Thyroid gland (tissue), 4 donors: ENCODE results near the gene ANKRD28. TPM values are rescaled to one million over a fixed set of nuclear protein-coding genes. Genes with fewer than 3 reads are reported as not detected.

Source experiments
- DNase-seq, 2 donors: peaks; one replicate each; pipeline ENCODE4 v3.0.0-alpha.2; 2019
- H3K27ac ChIP-seq, 3 donors: fragments of 200-600 bp; sonication (generic); 1 replicate in 2 of 3; 2 replicates in 1 of 3; pipeline ENCODE4 v1.5.1; 2016 to 2019; ENCODE audit warnings: mild to moderate bottlenecking in 1 of 3, moderate library complexity in 1 of 3
- H3K27me3 ChIP-seq: fragments of 200-600 bp; sonication (generic); one replicate; pipeline ENCODE4 v1.5.1; 2019
- H3K36me3 ChIP-seq, 2 donors: fragments of 200-600 bp; sonication (generic); one replicate each; pipeline ENCODE4 v1.5.1; 2016 to 2019
- H3K4me1 ChIP-seq, 2 donors: fragments of 200-600 bp; sonication (generic); one replicate each; pipeline ENCODE4 v1.5.1; 2017 to 2019
- H3K4me3 ChIP-seq, 3 donors: fragments of 200-600 bp; sonication (generic); replicated peaks in 1 of 3; 1 replicate in 2 of 3; 2 replicates in 1 of 3; pipeline ENCODE4 v1.5.1; 2016; ENCODE audit warnings: mild to moderate bottlenecking in 1 of 3
- H3K9me3 ChIP-seq: fragments of 200-600 bp; sonication (generic); one replicate; pipeline ENCODE4 v1.5.1; 2017
- CTCF ChIP-seq, 6 experiments: fragments of 200-600 bp in 3 of 6; fragments of 450-650 bp in 3 of 6; sonication (generic) in 3 of 6; IDR thresholded peaks; one replicate each; pipeline ENCODE4 v1.5.1; 2016 to 2019; ENCODE audit warnings: antibody characterized with exemption in 6 of 6, mild to moderate bottlenecking in 2 of 6, inconsistent platforms in 1 of 6, moderate library complexity in 1 of 6
- POLR2A ChIP-seq, 2 donors: fragments of 450-650 bp; IDR thresholded peaks; one replicate each; pipeline ENCODE4 v1.6.1; 2017; ENCODE audit warnings: antibody characterized with exemption in 2 of 2, mild to moderate bottlenecking in 2 of 2, moderate library complexity in 1 of 2
- WGBS, 2 donors: methylation state at CpG; one replicate each; pipeline ENCODE4 v1.1.5; 2017; 5-methylcytosine and 5-hydroxymethylcytosine counted together
- intact Hi-C: fragments of 100-400 bp; cut with DNase I; formaldehyde crosslinking; loops from one replicate; pipeline ENCODE4 v1.15.1; 2023
- total RNA-seq, 4 donors: library from RNA; depleted of rRNA; stranded (reverse); fragments of >200 nt; gene quantifications; one replicate each; pipeline ENCODE4 v1.2.3, GENCODE V29; 2016

Gene ANKRD28
- total RNA-seq, 4 donors from 2014 or later: 61.3 to 83.3 (median 72.7) TPM

GRCh38 chr3:15707779-15708178, 90.0 kb downstream of the ANKRD28 start:
- 91 to 100% methylated on average over 1 of the region's 1 CpG for WGBS, 2 donors
- no peaks in the 10 kb centered on the region for H3K9me3 ChIP-seq
- peaks cover 0 to 14% of the 10 kb centered on the region in 2 donors for H3K36me3 ChIP-seq
- TF ChIP-seq CTCF (IDR thresholded peaks at IDR 0.05) (no peak), POLR2A (IDR thresholded peaks at IDR 0.05) (no peak)
- no peak overlapping the region for H3K4me3 ChIP-seq
- intact Hi-C loops: no loop called here
- DNase-seq: no peak
- H3K27ac ChIP-seq: no peak overlapping the region
- peaks cover 3 to 7% of the 10 kb centered on the region in 2 donors for H3K4me1 ChIP-seq
- H3K27me3 ChIP-seq: no peaks in the 10 kb centered on the region

- 96 to 99% methylated on average over 2 of the region's 2 CpGs for WGBS, 2 donors
- intact Hi-C loops: no loop called here
Observed at GRCh38 chr3:15703346-15703745, 94.4 kb downstream of the ANKRD28 start.

GRCh38 chr3:15694628-15695027, 103.2 kb downstream of the ANKRD28 start:
- WGBS, 2 donors: 78 to 90% methylated on average over 1 of the region's 1 CpG
- peaks cover under 1 to 15% of the 10 kb centered on the region in 2 donors for H3K36me3 ChIP-seq
- no peak overlapping the region for H3K27ac ChIP-seq

More at GRCh38 chr3:15703346-15703745, 94.4 kb downstream of the ANKRD28 start:
- H3K27me3 ChIP-seq: no peaks in the 10 kb centered on the region
- H3K9me3 ChIP-seq: no peaks in the 10 kb centered on the region
- H3K36me3 ChIP-seq: peaks cover 0 to 14% of the 10 kb centered on the region in 2 donors
- H3K4me3 ChIP-seq: no peak overlapping the region
- DNase-seq: no peak
- peaks cover 0 to 2% of the 10 kb centered on the region in 2 donors for H3K4me1 ChIP-seq
- TF ChIP-seq CTCF (IDR thresholded peaks at IDR 0.05) (no peak), POLR2A (IDR thresholded peaks at IDR 0.05) (no peak)
- no peak overlapping the region for H3K27ac ChIP-seq

GRCh38 chr3:15693355-15693754, 104.4 kb downstream of the ANKRD28 start:
- Histone ChIP-seq H3K27ac (no peak overlapping the region), H3K27me3 (no peaks in the 10 kb centered on the region), H3K4me3 (no peak overlapping the region), H3K36me3 (peaks cover 11 to 21% of the 10 kb centered on the region in 2 donors), H3K4me1 (peaks cover 6% of the 10 kb centered on the region in 2 donors), H3K9me3 (no peaks in the 10 kb centered on the region)
- 0 to 84% methylated on average over 1 of the region's 1 CpG for WGBS, 2 donors
- TF ChIP-seq POLR2A (IDR thresholded peaks at IDR 0.05) (no peak), CTCF (IDR thresholded peaks at IDR 0.05) (no peak)
- DNase-seq: no peak
- intact Hi-C loops: no loop called here

More at GRCh38 chr3:15694628-15695027, 103.2 kb downstream of the ANKRD28 start:
- H3K4me1 ChIP-seq: peaks cover 6% of the 10 kb centered on the region in 2 donors
- TF ChIP-seq CTCF (IDR thresholded peaks at IDR 0.05) (no peak), POLR2A (IDR thresholded peaks at IDR 0.05) (no peak)
- H3K9me3 ChIP-seq: no peaks in the 10 kb centered on the region
- no peaks in the 10 kb centered on the region for H3K27me3 ChIP-seq
- H3K4me3 ChIP-seq: no peak overlapping the region
- DNase-seq: no peak
- intact Hi-C loops: no loop called here

GRCh38 chr3:15690748-15691147, 107.0 kb downstream of the ANKRD28 start:
- Histone ChIP-seq H3K4me3 (no peak overlapping the region), H3K9me3 (no peaks in the 10 kb centered on the region), H3K27ac (no peak overlapping the region), H3K27me3 (no peaks in the 10 kb centered on the region), H3K36me3 (peaks cover 11 to 18% of the 10 kb centered on the region in 2 donors), H3K4me1 (peaks cover 6% of the 10 kb centered on the region in 2 donors)
- peak in 1 of 2 donors; percentile 18 for DNase-seq
- TF ChIP-seq CTCF (IDR thresholded peaks at IDR 0.05) (no peak), POLR2A (IDR thresholded peaks at IDR 0.05) (no peak)
- intact Hi-C loops: no loop called here
- WGBS, 2 donors: 82 to 89% methylated on average over 5 of the region's 5 CpGs
